Lower leg skin (tissue), 4 donors: ENCODE results near the gene BNC2. TPM values are rescaled to one million over a fixed set of nuclear protein-coding genes. Genes with fewer than 3 reads are reported as not detected.

ENCODE experiments used
- DNase-seq, 2 donors: peaks; one replicate each; pipeline ENCODE4 v3.0.0-alpha.2; 2019; ENCODE audit warnings: low spot score in 2 of 2
- H3K4me3 ChIP-seq: fragments of 200-600 bp; sonication (generic); 2 replicates; pipeline ENCODE4 v1.5.1; 2017; ENCODE audit warnings: mild to moderate bottlenecking, low read depth; ENCODE audit not compliant: poor library complexity, severe bottlenecking
- CTCF ChIP-seq, 3 donors: fragments of 450-650 bp; IDR thresholded peaks; one replicate each; pipeline ENCODE4 v1.5.1; 2016; ENCODE audit warnings: antibody characterized with exemption in 3 of 3, mild to moderate bottlenecking in 3 of 3, moderate library complexity in 2 of 3
- POLR2A ChIP-seq, 2 donors: fragments of 450-650 bp; IDR thresholded peaks; one replicate each; pipeline ENCODE4 v1.6.1; 2016 to 2017; ENCODE audit warnings: antibody characterized with exemption in 2 of 2, mild to moderate bottlenecking in 1 of 2, moderate library complexity in 1 of 2
- WGBS, 2 donors: methylation state at CpG; one replicate each; pipeline ENCODE4 v1.1.5; 2018; 5-methylcytosine and 5-hydroxymethylcytosine counted together
- intact Hi-C: fragments of 100-400 bp; cut with DNase I; formaldehyde crosslinking; loops from one replicate; pipeline ENCODE4 v1.15.0; 2023; ENCODE audit warnings: low total_unique reads
- total RNA-seq, 4 donors: library from RNA; depleted of rRNA; stranded (reverse); fragments of >200 nt; gene quantifications; one replicate each; pipeline ENCODE4 v1.1.0, GENCODE V29; 2016

Gene BNC2
- total RNA-seq, 4 donors from 2014 or later = 1.7 to 8.5 (median 3.7) TPM

- DNase-seq = no peak
- TF ChIP-seq POLR2A (IDR thresholded peaks at IDR 0.05) (no peak), CTCF (IDR thresholded peaks at IDR 0.05) (no peak)
- intact Hi-C loops = no loop called here
- H3K4me3 ChIP-seq = no peak overlapping the region
- WGBS, 2 donors = 92% methylated on average over 4 of the region's 4 CpGs
These were observed 76.4 kb downstream of the BNC2 start for GRCh38 chr9:16794103-16794502.

GRCh38 chr9:16787724-16788123, 82.7 kb downstream of the BNC2 start:
- intact Hi-C loops = no loop called here
- WGBS, 2 donors = 69 to 72% methylated on average over 6 of the region's 6 CpGs
- no peak for DNase-seq
- H3K4me3 ChIP-seq = no peak overlapping the region
- TF ChIP-seq POLR2A (IDR thresholded peaks at IDR 0.05) (no peak), CTCF (IDR thresholded peaks at IDR 0.05) (no peak)

GRCh38 chr9:16784002-16784401, 86.5 kb downstream of the BNC2 start:
- intact Hi-C loops = no loop called here
- H3K4me3 ChIP-seq = no peak overlapping the region
- TF ChIP-seq POLR2A (IDR thresholded peaks at IDR 0.05) (no peak), CTCF (IDR thresholded peaks at IDR 0.05) (no peak)
- DNase-seq = no peak
- WGBS, 2 donors = 92 to 98% methylated on average over 2 of the region's 2 CpGs

- no peak for TF ChIP-seq POLR2A (IDR thresholded peaks at IDR 0.05)
- intact Hi-C loops = no loop called here
- 73 to 80% methylated on average over 3 of the region's 3 CpGs for WGBS, 2 donors
These were observed 88.0 kb downstream of the BNC2 start for GRCh38 chr9:16782490-16782889.

GRCh38 chr9:16775330-16775729, 95.1 kb downstream of the BNC2 start:
- intact Hi-C loops = no loop called here
- 88 to 92% methylated on average over 2 of the region's 2 CpGs for WGBS, 2 donors
- TF ChIP-seq POLR2A (IDR thresholded peaks at IDR 0.05) (no peak), CTCF (IDR thresholded peaks at IDR 0.05) (no peak)
- H3K4me3 ChIP-seq = no peak overlapping the region
- DNase-seq = no peak

More at GRCh38 chr9:16782490-16782889, 88.0 kb downstream of the BNC2 start:
- no peak overlapping the region for H3K4me3 ChIP-seq
- no peak for DNase-seq

- intact Hi-C loops = no loop called here
- no peak for DNase-seq
- 85 to 93% methylated on average over 5 of the region's 5 CpGs for WGBS, 2 donors
- no peak for TF ChIP-seq CTCF (IDR thresholded peaks at IDR 0.05)
- TF ChIP-seq POLR2A (IDR thresholded peaks at IDR 0.05) = no peak
- no peak overlapping the region for H3K4me3 ChIP-seq
These were observed 96.9 kb downstream of the BNC2 start for GRCh38 chr9:16773617-16774016.
